Embryonic facial prominence (tissue), 1 donor: ENCODE measurements around the gene RNF181.
"Not testable (repeated sequence)": the region's sequence is repeated elsewhere in the genome, so short reads cannot be mapped to it uniquely, and the experiment has no call there.

Experiments used
- DNase-seq: peaks from one replicate; pipeline ENCODE4 v3.0.0-alpha.2; 2016; ENCODE audit errors: extremely low spot score

RNF181 gene

DNA sequence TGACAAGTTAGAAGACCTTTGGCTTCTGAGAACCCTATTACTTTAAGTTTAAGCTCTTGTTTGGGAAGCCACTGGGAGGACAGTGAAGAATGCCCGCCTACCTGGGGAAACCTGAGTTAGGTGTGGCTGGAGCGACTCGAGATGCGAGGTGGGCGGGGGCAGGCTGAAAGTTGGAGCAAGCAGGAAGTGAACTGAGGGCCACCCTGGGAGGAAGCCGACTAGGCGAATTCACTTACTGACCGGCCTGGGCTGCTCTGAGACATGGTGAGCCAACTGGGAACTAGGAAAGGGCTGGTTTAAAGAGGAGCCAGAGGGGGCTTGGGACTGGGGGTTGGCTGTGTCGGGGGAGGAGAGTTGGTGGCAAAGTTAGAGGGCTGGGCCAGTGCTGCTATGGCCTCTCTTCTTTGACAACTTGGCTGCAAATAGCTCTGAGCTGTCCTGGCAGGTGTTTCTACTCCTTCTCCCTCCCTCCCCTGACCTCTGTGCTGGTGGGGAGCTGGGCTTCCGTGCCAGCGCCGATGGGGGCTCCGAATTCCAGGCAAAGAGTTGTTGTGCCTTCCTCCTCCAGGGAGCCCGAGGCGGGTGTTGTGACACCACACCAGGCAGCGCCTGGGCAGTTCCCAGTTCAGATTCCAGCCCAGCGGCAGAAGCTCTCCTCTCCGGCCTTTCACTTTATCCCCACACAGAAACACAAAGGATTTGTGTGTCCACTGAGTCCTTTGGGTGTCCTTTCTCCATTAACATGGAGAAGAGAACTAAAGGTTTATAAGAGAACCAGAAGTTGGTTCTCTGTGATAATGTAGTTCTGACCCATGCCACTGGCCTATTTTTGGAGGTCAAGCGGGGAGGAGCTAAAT, 17.9 kb upstream of the RNF181 start, which contains the start of gene VAMP8:
Gene VAMP8 (plus strand): TSS at position 201 of the 857 bp plus-strand sequence. CDS start 61 bp downstream, at position 262.
- DNase-seq = no peak

DNA sequence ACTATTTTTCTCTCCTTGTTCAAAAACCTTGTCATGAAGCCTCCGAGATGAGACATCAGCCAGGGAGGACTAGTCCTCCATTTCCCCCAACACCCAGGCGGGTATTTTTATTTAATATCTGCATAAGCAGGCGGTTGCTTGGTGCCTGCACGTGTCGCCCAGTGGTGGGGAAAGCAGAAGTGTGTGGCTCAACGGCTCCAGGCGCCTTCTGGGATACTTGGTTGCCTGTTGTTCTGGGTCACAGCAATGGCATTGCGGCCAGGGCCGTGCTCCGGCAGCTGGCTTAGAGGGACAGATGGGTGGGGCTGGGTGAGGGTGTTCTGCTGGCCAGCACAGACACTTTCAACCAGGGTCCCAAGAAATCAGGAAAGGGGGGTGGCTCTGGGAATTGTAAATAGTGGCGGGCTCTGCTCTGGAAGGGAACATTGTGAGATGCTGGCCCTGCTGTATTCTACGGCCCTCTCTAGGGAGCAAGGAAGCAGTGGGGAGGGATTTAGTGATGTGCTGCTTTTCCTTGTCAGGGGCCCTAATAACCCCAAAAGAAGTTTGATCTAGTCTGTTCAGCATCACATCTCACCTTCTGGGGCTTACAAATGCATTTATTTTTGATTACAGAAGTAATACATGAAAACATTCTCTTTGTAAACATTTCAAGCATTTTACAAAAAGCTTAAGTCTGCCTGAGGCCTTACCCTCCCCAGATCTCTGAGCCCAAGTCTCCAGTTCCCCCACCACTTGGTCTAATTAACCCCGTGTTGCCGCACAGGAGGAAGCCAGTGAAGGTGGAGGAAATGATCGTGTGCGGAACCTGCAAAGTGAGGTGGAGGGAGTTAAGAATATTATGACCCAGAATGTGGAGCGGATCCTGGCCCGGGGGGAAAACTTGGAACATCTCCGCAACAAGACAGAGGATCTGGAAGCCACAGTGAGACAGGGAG, 17.0 kb upstream of the RNF181 start:
- DNase-seq = no peak

DNA sequence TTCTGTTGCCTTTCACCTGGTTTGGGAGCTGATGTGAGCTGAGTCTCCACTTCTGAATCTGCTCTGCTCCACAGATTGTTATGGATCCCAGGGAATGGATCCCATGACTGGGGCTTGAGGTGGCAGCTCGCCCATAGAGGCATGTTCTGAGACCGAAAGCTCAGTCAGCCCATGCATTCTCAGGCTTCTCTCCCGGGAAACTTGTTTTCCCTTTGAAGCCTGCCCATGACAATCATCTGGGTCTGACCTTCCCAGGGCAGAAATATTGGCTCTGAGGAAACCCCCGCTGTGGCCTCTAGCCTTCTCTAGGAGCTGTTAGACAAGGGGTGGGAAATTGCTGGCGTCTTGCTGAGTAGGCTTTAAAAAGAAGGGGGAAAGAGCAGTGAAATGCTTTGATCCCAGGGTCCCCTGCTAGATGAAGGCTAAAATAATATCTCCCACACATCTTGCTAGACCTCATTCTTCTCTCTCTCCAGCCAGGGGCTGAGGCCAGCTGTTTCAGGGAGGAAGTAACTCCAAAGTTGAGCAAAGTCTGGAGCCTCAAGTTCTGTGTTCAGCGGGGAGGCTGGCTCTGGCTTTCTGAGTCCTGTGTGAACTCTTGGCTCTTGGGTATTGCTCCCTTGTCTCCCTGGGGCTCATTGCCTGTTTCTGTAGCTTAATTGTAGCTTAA, 16.1 kb upstream of the RNF181 start:
- DNase-seq = no peak

DNA sequence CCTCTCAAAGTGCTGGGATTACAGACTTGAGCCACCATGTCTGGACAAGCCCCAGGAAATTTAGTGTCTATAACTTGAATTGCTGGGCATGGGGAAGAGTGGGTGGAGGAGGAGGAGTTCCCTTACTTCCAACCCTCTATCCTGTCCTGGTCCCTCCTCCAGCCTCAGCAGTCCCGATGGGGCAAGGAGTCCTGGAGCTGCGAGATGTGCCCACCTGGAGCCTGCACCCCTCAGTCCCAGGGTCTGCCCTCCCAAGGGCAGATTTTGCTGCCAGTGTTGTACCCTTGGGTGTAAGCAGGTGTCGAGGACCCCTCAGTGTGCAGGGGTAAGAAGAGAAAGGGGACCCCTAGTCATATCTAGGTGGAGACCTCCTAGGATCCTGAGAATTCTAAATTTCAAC, 15.3 kb upstream of the RNF181 start:
- DNase-seq = no peak

DNA sequence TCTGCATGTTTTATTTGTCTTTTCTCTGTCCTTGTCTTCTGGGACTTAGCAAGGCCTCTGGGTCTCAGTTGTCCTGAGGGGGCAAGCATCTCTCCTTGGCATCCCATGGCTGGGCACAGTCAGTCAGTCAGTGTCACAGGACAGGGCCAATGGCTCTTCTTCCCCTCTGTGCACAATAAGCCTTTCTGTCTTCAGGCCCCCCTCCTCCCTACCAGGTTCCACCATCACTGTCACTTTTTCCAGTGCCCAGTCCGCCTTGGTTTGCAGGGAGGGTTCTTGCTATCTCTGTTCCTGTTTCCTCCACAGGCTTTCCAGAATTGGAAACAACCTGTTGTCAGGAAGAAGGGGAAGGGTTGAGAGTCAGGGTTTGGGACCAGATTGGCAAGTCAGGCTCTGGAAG, 13.1 kb upstream of the RNF181 start:
- DNase-seq = no peak

DNA sequence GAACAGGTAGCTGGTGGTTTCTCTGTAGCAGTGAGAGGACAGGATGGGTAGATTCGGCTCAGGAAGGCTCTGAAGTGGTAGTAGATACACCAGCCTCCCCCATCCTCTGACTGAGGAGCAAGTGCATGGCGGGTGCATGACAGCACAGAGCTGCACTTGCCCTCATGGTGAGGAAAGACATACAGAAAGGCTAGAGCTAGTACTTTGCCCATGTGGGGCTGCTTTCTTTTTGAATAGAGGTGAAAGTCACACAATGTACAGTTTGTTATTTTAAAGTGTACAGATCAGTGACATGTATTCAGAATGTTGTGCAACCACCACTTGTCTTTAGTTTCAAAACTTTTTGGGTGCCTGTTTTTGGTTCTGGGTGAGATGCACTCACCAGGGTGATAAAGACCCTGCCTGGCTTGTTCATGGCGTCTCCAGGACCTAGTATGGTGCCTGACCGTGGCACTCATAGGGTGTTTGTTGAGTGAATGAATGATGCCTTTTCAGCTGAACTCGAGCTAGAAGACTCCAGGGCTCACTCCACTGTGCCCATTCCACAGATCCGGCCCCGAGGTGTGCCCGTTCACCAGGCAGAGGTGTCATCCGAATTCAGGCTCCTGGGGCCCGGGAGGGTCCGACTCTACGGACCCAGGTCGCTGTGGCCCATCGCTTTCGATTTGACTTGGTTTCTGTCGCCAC, 11.7 kb upstream of the RNF181 start:
- DNase-seq = no peak

DNA sequence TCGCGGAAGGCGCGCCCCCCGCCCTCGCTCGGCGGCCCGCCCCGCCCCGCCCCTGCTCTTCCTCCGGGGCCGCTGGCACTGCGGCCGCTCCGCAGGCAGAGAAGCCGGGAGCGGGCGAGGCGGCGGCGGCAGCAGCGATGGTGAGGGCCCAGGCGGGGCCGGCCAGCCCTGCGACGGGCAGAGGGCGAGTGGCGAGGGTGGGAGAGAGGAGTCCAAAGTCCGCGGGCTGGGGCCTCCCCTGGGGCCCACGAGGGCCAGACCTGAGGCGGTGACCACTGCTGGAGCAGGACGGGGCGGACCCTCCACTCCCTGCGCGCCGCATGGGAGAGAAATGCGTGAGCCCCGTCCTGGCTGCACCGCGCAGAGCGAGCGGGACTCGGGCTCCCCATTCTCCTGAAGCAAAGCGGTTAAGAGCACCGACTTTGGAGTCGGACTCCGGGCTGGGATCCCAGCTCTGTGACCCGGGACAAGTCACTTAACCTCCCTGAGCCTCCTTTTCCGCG, 11.1 kb upstream of the RNF181 start, which contains the start of gene VAMP5:
Gene VAMP5 (plus strand): TSS at position 78 of the 503 bp plus-strand sequence. CDS start 60 bp downstream, at position 138.
- DNase-seq = no peak

DNA sequence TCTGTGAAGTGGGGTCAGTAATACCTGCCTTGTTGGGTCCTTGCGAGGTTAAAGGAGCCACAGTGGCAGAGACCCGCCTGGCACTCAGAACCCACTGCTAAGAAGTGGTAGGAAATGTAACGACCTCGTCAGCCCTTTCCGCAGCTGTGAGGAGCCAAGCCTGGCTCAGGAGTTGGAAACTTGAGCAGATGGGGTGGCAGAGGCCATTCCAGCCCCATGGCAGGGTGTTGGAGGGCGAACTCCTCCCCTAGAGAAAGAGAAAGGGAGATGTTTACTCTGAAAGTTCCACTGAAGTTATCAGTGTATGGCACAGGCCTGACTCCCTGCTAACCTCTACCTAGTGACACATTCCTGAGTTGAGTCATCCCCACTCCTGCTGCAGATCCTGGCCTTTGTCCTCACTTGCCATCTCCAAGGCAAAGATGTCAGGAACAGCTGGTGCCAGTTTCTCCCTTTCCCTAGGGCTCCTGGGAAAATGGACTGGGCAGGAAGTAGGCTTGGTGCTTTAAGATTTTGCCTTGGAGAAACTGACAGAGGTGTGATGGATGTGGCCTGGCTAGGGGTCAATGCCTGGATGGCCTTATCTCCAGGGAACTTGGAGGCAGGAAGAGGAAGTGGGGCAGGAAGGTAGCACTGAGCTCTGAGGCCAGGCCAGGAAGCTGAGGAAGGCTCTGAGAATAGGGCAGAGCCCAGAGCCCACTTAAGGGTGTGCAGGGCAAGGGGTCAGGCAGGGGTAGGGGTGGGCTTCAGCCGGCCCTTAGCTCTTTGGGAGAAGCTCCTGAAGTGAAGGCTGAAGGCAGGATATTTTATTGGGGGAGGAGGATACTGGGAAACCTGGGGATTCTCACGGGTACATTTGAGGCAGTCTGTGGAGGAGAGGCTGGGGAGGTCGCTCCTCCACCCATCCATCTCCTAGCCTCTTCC, 10.4 kb upstream of the RNF181 start:
- no peak for DNase-seq

DNA sequence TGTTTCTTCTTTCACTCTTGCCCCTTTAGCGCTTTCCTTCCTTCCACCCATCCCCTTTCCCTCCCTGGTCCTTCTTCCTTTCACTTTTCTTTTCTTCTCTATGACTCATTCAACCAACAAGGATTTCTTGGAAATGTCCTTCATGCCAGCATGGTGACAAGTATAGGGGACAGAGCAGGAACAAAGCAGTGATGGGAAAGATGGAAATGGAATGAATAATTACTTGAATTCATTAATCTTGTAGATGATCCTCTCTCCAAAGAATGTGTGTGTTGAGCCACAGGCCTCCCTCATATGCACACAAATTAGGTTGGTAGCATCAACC, 9.8 kb upstream of the RNF181 start:
- DNase-seq = no peak

DNA sequence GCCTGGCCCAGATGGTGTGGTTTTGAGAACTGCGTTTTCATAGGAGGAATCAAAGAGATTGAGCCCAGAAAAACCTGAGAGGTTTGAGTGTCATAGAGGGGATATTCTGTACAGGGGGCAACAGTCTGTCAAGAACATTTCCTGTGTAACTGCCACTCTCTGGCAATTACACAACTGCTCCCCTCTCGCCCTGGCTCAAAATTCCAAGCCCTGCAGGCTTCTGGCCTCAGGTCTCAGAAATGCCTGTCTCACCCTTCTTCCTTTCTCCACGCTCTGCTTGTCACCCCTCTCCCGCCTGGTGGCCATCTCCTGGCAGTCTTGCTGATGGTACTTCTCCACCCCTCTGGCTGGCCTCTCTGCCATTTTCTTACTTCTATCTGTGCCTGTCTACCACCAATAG, 7.3 kb upstream of the RNF181 start:
- no peak for DNase-seq

DNA sequence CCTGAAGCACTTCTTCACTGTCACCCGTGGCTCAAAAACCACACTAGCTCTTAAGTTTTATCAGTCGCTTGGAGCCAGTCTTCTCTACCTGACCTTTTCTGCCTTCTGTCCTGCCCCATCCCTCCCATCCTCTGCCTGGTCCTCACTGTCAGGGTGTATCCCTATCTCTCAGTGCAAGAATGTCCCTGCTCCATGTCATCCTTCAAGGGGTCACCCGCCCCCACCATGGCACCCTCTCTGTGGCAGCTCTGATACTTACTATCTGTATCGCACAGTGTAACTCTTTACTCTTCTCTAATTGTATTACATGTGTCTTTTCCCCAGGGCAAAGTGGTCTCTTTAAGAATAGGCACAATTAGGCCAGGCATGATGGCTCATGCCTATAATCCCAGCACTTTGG, 6.9 kb upstream of the RNF181 start:
- DNase-seq = no peak

DNA sequence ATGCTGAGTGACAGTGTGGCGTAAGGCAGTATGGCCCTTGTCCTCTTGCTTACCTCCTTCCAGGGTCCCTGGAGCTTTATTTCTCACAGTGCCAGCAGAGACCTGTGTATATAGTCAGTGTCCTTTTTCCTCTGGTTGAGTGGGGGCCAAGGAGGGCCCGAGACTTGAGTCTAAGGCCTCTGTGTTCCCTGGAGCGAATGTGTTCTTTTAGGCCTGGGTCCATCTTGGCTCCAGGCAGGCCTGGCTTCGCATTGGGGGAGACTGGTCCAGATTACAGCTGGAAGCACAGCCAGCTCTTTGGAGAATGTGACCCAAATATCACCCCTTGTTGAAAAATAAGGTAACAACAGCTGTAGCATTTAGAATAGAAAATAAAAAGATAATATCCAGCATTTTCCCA, 6.4 kb upstream of the RNF181 start:
- DNase-seq = no peak

DNA sequence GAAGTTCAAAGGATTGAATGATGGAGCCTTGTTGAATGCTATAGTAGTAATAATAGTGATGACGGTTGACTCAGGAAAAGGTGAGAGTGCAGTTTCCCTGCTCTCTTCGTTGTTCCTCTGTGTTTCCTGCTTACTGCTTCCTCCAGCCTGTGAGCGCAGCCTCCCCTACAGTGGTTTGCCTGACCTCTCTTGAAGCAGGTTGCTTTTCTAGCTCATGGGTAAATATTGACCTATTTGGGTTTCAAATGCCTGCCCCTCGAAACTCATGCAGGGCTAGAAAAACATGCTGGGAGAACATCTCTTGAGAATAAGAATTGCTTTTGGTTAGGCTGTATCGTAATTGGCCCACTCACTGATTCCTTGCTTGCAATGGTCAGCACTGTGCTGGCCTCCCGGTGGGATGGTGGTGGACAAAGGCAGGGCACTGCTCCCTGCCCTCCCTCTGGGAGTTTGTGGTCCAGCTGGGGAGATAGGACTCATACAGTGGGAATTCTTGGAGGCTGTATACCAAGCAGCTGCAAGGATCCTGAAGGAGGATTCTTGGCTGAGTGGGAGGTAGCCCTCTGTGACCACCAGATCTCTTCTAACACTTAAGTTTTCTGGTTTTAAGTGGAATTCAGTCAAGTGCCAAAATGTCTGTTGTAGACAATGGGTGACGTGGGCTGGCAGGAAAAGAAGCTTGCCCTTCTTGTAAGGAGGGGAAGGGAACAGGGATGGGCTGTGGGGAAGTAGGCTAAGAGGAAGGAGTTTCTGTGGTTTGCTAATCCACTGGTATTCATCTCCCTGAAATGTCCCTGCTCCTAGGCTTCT, 5.4 kb upstream of the RNF181 start:
- no peak for DNase-seq

DNA sequence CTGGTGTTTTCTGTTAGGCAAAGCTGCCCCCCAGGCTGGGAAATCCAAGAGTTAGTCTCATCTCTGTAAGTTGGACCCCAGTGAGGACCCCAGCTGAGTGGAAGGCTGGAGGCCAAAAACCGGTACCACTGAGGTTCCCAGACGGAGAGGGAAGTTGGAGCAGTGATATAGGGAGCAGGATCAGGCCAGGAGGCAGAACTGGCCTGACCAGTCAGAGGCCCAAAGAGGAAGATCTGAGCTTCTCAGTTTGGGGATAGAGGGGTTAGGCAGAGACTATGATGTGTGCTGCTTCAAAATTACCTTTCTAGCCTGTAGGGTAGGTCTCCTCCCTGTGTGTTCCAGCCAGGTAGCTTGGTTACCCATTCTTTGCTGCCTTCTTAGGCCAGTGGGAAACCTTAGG, 4.6 kb upstream of the RNF181 start:
- no peak for DNase-seq

DNA sequence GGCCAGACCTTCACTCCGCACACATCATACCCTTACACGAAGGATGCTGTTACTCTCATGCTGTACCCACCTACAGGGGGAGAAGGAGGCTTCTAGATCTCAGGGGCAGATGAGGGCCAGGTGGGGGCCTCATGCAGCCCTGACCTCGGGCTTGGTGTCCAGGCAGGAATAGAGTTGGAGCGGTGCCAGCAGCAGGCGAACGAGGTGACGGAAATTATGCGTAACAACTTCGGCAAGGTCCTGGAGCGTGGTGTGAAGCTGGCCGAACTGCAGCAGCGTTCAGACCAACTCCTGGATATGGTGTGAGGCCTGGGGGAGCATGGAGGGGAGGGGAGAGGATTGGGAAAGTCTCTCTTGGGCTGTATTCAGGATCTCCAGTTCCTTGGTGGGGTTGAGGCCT, 4.0 kb upstream of the RNF181 start:
- DNase-seq = no peak

DNA sequence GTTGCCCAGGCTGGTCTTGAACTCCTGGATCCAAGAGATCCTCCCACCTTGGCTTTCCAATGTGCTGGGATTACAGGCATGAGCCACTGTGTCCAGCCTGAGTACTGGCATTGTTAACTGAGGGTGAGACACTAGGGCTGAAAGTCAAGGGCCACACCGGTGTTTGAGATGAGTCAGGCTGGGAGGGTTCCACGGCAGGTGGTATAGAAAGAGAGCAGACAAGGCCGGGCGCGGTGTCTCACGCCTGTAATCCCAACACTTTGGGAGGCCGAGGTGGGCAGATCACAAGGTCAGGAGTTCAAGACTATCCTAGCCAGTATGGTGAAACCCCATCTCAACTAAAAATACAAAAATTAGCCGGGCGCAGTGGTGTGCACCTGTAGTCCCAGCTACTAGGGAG, 3.2 kb upstream of the RNF181 start:
- not testable (repeated sequence) for DNase-seq

DNA sequence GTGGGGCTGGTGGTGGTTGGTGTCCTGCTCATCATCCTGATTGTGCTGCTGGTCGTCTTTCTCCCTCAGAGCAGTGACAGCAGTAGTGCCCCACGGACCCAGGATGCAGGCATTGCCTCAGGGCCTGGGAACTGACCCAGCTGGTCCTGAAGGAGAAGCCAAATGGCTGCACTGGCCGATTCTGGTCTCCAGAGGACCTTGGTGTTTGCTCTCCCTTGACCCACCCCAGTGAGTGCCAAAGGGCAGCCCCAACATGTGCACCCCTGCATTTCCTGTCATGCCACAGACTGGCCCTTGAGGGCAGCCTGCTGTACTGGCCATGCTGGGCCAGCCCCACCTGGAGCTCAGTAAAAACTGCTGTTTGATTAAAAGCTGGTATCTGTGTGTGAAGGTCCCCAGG, 2.5 kb upstream of the RNF181 start:
- no peak for DNase-seq

DNA sequence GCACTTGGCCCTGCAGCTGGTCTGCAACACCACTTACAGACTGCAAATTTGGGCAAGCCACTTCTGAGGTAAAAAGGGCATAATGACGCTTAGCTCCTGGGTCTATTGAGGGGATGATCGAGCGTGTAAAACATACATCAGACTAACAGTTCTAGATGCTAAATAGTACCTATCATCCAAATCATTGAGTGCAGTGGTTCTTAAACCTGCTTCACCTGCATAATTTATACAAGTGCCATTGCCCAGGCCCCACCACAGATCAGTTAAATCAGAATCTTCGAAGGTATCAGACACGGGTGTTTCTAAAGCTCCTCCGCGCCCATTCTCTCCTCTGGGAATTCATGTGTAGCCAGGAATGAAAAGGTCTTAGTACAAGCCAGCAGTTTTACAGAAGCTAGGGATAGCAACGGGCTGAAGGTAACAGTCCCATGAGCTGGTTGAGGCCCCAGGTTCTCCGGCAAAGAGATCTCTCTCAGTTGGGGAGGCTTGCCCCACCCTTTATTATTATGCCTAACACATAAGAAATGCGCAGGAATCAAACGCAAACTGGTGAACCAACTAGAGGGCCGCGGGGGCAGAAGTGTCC, 737 bp upstream of the RNF181 start:
- DNase-seq = no peak

DNA sequence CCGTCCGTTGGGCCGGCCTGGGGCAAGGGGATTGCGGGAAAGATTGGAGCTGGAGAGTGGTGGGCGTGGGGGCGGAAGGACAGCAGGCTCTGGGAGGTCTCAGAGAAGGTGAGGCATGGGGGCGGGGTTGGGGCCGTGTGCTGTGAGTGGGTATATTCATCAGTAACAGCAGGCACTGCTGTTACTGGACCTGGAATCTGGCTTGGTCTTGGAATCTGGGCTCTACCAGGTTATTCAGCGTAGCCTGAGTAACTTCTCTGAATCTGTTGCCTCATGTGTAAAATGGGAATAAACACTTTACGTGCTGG, 435 bp downstream of the RNF181 start:
- no peak for DNase-seq
